HG03432 (cell line): Measurements from ENCODE around the gene DHX34.

Experiments used
- ATAC-seq: cut with Tn5 transposase; IDR thresholded peaks from one replicate; pipeline ENCODE4 v1.9.1; 2021; ENCODE audit warnings: mild to moderate bottlenecking, moderate library complexity; ENCODE audit not compliant: unreplicated experiment

Gene DHX34

DNA sequence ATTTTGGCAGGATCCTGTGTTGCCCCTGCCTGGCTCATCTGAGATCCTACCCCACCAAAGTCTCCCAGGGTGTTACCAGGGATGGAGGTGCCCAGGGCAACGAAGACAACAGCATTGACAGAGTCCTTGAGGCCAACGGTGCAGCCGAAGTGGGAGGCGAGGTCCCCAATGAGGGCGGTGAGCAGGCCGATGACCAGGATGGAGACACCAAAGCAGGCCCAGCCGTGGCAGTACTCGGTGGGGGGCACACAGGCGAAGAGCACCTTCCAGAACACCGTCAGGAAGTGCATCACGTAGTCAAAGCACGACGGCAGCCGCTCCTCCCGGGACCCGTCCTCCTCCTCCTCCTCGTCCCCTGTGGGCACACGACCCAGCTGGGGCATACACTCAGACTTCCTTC lies 83.0 kb downstream of the DHX34 start:
- no peak for ATAC-seq
